Activated CD4-positive, CD25-positive, alpha-beta regulatory T cell treated with anti-CD3 and anti-CD28 coated beads, Interleukin-2, amount 50 U/mL, for 24 hours (primary cell): ENCODE data around the gene TNS3.
"Not testable (repeated sequence)": the region's sequence is repeated elsewhere in the genome, so short reads cannot be mapped to it uniquely, and the experiment has no call there.

Experiments used
- ATAC-seq, 2 donors: fragments of 150-1000 bp; cut with Tn5 transposase; one replicate each; pipeline ENCODE4 v1.10.0; 2021; ENCODE audit warnings: mild to moderate bottlenecking in 1 of 2, moderate library complexity in 1 of 2

Gene TNS3

GRCh38 chr7:47444376-47445098 is 137.4 kb downstream of the TNS3 start:
- ATAC-seq, result no peak

DNA sequence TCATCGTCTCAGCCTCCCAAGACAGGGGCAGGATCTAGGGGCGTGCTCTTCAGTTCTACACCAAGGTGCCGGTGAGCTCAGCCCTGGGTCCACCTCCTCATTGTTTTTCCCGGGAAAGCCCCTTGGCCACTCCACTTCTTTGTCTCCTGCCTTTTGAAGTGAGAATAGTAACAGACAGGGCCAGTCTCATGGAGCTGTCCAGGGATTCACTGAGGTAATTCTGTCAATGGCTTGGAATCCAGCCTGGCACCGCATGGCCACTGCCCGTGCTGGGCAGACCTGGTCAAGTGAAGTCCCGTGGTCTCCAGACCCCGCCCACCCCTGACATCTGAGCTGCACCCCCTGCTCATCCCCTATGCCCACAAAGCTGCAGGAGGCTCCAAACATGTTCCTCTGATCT is 138.9 kb downstream of the TNS3 start:
- no peak for ATAC-seq

DNA sequence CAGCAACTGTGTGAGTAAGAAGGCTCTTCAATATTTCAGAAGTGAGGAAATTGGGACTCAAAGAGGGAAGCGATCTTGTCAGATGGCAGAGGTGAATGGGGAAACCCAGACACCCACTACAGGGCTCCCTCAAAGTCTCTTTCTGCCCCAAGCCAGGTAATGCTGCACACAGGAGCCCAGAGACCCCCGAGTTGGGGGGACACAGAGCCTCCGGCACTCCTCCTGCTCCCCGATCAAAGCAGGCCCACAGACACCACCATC is 139.4 kb downstream of the TNS3 start:
- no peak for ATAC-seq

DNA sequence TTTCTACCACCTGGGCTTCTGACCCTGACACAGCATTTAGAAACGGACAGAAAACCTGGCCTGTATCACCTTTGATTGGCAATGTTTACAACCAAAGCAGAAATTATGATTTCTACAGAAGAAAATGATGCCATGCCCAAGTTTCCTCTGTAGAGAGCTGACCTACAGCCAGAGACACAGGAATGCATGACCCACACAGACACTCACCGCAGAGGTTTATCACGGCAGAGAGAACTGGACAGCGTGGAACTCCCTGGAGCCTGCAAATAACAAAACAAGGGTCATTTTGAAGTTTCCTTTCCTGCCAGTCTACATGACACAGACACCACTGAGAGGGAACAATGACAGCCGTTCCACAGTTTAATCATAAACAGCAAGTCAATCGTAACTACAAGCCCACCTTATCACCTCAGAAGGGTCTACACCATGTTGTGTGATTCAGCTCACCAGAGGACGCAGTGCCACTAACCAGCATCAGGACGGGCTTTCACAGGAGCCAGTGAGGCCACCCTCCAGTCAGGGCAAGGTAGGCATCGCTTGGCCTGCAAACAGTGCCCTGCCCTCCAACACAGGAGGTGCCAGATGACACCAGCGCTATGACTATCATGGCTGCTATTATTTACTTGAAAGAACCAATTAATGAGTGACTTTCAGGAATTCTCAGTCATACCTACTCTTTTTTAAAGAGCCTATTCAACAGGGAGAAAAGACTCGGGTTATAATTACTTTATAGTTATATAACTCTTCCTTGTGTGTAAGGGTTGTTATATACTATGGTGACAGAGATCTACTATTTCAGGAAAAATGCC is 139.9 kb downstream of the TNS3 start:
- ATAC-seq, result no peak

GRCh38 chr7:47441048-47441447 is 140.9 kb downstream of the TNS3 start:
- not testable (repeated sequence) for ATAC-seq

DNA sequence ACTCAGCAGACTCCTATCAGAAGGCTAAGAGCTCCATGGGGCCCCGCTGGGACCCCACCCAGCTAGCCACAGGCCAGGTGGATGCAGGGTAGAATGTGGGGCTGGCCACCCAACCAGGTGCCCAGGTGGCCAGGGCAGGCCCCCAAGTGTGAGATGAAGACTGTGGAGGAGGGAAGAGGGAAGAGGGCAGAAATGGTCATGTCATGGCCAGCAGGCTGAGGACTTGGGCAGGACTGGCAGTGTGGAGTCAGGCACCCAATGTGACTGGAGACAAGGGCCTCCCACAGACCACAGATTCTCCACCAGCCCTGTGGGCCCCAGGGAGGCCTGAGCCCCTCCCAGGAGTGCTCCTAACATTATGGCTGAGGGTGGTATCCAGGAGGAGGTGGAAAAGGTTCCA is 141.6 kb downstream of the TNS3 start:
- ATAC-seq, result no peak

DNA sequence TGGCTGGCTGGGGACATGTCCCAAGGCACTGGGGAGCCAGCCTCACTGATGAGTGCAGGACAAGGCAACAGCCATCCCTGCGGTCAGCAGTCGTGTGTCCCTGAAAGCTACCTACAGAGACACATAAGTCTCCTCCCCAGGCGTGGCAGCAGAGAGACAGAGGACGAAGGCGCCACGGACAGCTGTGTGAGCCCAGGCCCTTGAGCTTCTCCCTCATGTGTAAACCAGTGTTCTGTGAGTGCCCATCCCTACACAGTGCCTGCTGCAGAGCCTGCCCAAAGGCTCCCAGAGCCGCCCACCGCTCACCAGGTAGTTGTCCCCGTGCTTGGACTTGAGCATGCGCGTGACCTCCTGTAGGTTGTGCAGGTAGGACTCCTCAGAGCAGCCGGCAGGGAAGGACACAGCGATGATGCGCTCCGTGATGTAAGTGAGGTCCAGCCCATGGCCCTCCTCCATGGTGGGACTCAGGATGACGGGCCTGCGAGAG is 142.7 kb downstream of the TNS3 start:
- no peak for ATAC-seq

GRCh38 chr7:47438411-47439029 is 143.4 kb downstream of the TNS3 start:
- ATAC-seq, result no peak

- no peak for ATAC-seq
Measured at GRCh38 chr7:47435889-47436312, 146.0 kb downstream of the TNS3 start.

- ATAC-seq, result no peak
Measured at GRCh38 chr7:47433564-47433895, 148.4 kb downstream of the TNS3 start.

GRCh38 chr7:47432671-47433563 is 149.0 kb downstream of the TNS3 start:
- ATAC-seq, result no peak

GRCh38 chr7:47430422-47430821 is 151.5 kb downstream of the TNS3 start:
- no peak for ATAC-seq

DNA sequence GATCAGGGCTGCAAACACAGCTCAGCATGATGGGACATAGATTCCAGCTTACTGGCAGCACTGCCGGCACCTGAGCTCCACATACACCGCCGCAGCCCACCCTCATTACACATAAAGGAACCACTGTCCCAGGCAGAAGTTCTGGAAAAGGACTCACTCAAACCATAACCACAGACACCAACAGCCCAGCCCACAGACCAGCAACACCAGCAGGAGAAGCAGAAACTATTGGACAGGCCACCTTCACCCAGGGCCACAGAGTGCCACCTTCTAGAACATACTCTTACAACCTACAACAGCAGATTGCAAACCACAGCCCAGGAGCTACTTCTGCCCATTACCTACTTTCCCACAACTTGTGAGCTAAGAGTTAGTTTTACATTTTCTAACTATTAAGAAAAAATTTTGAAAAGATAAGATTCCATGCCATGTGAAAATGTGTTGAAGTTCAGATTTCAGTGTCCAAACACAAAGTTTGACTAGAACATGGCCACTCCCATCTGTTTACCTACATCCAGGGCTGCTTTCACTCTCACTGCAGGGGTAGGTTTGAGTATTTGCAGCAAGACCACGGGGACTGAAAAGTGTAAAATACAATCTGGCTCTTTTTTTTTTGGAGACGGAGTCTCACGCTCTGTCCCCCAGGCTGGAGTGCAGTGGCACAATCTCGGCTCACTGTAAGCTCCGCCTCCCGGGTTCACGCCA is 153.0 kb downstream of the TNS3 start:
- no peak for ATAC-seq

- no peak for ATAC-seq
Measured at GRCh38 chr7:47428052-47428767, 153.7 kb downstream of the TNS3 start.

- no peak for ATAC-seq
Measured at GRCh38 chr7:47427051-47427643, 154.8 kb downstream of the TNS3 start.

GRCh38 chr7:47424523-47424922 is 157.4 kb downstream of the TNS3 start:
- ATAC-seq, result no peak

DNA sequence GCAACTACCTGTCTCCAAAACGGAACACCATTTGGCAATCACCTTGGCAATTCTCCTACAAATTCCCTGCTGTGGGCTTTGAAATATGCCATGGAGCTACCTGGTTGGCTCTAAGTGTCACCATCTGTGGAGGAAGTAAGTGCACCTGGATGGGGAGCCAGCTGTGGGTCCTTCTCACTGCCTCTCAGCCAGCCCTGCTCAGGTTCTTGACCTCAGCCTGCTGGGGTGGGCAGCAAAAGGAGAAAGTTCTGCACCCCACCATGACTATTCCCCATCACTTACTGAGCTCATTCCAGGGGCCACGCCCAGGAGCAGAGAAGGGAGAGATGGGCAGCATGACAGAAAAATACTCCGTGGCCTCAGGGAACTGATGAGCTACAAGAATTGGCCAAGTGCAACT is 158.7 kb downstream of the TNS3 start:
- no peak for ATAC-seq

- no peak for ATAC-seq
Measured at GRCh38 chr7:47422611-47423010, 159.3 kb downstream of the TNS3 start.

DNA sequence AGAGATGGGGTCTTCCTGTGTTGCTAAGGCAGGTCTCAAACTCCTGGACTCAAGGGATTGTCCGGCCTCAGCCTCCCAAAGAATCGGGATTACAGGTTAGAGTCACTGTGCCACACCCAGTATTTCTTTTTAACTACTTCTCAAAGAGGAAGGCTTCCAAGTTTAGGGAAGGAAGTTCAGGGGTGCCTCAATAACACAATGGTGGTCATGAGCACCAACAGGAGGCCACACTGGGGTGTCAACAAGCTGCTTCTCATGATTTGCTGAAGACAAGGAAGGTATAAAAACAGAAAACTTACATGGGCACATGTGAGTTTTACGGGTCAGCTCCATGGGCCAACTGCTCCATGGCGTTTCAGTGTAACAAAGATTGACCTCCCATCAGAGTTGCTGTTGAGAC is 160.5 kb downstream of the TNS3 start:
- no peak for ATAC-seq

DNA sequence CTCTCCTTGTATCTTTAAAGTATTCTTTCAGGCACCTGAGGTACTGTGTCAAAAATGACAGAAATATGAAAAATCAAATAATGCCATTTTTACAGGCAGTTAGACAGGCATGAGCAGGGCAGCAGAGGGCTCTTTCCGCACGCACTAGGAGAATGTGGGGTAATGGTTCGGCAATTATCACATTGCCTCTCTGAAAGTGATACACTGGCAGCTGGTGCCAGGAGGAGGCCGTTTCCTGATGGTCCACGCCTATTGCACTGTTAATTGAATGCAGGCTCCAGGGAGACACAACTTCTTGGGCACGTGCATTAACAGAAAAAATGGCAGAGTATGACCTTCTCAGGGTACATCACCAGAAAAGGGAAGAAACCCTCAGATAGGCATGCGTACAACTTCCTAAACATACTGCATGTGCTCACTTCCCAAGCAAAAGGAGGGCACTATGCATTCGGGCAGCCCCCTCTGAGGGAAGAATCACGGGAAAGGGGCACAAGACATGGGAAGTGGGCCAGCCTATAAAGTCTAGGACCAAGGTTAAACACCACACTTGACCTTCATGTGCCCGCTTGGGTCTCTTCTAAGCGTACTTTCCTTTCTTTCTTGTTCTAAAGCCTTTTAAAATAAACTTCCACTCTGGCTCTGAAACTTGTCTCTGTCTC is 161.7 kb downstream of the TNS3 start:
- no peak for ATAC-seq

DNA sequence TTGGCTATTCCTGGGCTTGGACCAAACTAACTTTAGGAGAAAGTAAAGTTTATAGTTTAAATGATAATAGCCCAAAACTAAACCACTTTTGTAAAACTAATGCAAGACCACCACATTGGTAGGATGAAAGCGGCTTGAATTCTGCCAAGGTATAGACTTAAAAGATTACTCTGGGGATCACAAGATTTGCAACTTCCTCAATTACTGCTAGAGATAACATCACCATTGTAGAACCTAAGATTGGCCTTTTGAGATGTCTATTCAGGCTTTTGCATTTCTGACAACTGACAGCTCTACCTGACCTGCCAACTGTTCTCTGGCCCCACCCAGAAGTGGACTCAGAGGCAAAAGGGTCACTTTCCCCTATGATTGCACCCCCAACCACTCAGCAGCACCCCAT is 162.4 kb downstream of the TNS3 start:
- ATAC-seq, result no peak
